Activated T-helper 2 cell treated with anti-CD3 and anti-CD28 coated beads, Interferon-gamma antibody, Interleukin-2, Interleukin-4, amounts not matched to agents 10 μg/mL and 5 μg/mL and 100 μg/mL, durations not matched to agents 14 hours and 24 hours and 36 hours (primary cell): ENCODE measurements around the gene CA7. TPM values are rescaled to one million over a fixed set of nuclear protein-coding genes. Genes with fewer than 3 reads are reported as not detected.
"Not testable (repeated sequence)": the region's sequence is repeated elsewhere in the genome, so short reads cannot be mapped to it uniquely, and the experiment has no call there.

ENCODE experiments used
- DNase-seq: peaks from one replicate; pipeline ENCODE4 v3.0.0; 2021; ENCODE audit warnings: low spot score
- H3K27ac Mint-ChIP-seq: one replicate; pipeline ENCODE4 v1.8.0; 2021; ENCODE audit warnings: mixed read lengths
- H3K27me3 Mint-ChIP-seq: one replicate; pipeline ENCODE4 v1.8.0; 2021; ENCODE audit warnings: low read depth, mixed read lengths
- H3K36me3 Mint-ChIP-seq: one replicate; pipeline ENCODE4 v1.8.0; 2021; ENCODE audit warnings: low read depth, mixed read lengths
- H3K4me1 Mint-ChIP-seq: one replicate; pipeline ENCODE4 v1.8.0; 2021; ENCODE audit warnings: low read depth, mixed read lengths
- H3K4me3 Mint-ChIP-seq: one replicate; pipeline ENCODE4 v1.8.0; 2021; ENCODE audit warnings: low read depth, mild to moderate bottlenecking, moderate library complexity, mixed read lengths
- H3K9me3 Mint-ChIP-seq: one replicate; pipeline ENCODE4 v1.8.0; 2021; ENCODE audit warnings: mixed read lengths
- intact Hi-C: fragments of 100-400 bp; cut with micrococcal nuclease; formaldehyde crosslinking; loops from one replicate; pipeline ENCODE4 v1.15.1; 2023
- total RNA-seq: library from RNA; stranded (reverse); gene quantifications from 2 replicates; pipeline ENCODE4 v1.2.3, GENCODE V29; 2022

CA7 gene
- total RNA-seq, 1 donor from 2014 or later, result 0.59 TPM

DNA sequence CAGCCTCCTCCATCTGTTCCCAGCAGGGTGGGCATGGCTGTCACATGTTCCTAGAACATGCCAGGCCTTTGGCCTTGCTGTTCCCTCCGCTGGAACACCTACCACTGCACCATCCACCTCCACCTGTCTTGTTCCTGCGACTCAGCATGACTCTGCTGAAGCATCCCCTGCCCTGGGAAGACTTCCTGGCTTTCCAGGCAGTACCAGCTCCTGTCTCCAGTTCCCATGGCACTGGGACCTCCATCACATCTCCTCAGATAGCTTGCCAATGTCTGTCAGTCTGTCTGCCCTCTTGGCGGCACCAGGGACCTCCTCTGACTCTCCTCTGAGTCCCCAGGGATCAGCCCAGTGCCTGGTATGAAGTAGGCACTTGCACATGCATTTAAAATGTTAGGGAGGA is 51.8 kb downstream of the CA7 start:
- H3K4me3 Mint-ChIP-seq, result no peak overlapping the region
- peak overlapping the region; percentile 5 for H3K27ac Mint-ChIP-seq
- intact Hi-C loops, result loop anchor here (1.0 kb wide), 1 partner anchor 32 kb away; no protein-coding TSS in a partner anchor

DNA sequence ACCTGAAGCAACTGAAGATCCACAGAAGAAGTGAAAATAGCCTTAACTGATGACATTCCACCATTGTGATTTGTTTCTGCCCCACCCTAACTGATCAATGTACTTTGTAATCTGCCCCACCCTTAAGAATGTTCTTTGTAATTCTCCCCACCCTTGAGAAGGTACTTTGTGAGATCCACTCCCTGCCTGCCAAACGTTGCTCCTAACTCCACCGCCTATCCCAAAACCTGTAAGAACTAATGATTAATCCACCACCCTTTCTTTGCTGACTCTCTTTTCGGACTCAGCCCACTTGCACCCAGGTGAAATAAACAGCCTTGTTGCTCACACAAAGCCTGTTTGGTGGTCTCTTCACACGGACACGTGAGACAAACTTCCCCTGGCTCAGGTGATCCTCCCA is 52.5 kb downstream of the CA7 start:
- H3K36me3 Mint-ChIP-seq, H3K27me3 Mint-ChIP-seq, H3K9me3 Mint-ChIP-seq, H3K4me1 Mint-ChIP-seq, DNase-seq, intact Hi-C loops, H3K27ac Mint-ChIP-seq, H3K4me3 Mint-ChIP-seq: not testable (repeated sequence)

More for the DNA sequence above, 51.8 kb downstream of the CA7 start:
- Mint-ChIP-seq H3K36me3 (peaks cover 13% of the 10 kb centered on the region), H3K9me3 (no peaks in the 10 kb centered on the region), H3K4me1 (peaks cover 9% of the 10 kb centered on the region), H3K27me3 (no peaks in the 10 kb centered on the region)
- no peak for DNase-seq

DNA sequence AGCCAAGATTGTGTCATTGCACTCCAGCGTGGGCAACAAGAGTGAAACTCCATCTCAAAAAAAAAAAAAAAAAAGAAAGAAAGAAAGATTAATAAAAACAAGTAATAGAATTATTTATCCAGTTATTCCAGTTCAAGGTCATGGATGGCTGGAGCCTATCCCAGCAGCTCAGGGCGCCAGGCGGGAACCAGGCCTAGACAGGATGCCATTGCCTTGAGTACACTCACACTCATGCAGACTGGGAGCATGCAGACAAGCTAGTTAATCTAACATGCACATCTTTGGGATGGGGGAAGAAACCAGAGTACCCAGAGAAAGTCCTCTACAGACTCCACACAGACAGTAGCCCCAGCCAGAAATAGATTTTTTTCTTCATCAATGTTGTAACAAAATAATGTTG is 54.0 kb downstream of the CA7 start:
- intact Hi-C loops, result no loop called here
- DNase-seq, result no peak
- Mint-ChIP-seq H3K9me3 (no peaks in the 10 kb centered on the region), H3K4me1 (peaks cover 5% of the 10 kb centered on the region), H3K27me3 (no peaks in the 10 kb centered on the region), H3K4me3 (no peak overlapping the region), H3K36me3 (peaks cover under 1% of the 10 kb centered on the region), H3K27ac (no peak overlapping the region)

DNA sequence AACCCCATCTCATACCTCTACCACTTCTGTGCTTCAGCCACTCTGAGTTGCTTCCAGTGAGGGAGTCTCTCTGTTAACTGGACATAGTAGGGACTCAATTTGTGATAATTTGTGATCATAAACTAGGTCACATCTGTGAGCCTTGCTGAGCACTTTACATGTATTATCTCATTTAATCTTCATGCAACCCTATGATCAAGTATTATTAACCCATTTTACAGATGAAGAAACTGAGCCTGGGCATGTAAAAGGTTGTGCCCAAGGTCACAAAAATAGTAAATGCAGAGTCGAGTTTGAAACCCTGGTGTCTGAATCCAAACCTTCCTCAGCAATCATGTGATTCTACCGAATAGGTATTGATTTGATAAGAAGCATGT is 54.7 kb downstream of the CA7 start:
- Mint-ChIP-seq H3K4me3 (no peak overlapping the region), H3K36me3 (no peaks in the 10 kb centered on the region), H3K9me3 (no peaks in the 10 kb centered on the region), H3K27me3 (no peaks in the 10 kb centered on the region), H3K4me1 (peaks cover 4% of the 10 kb centered on the region), H3K27ac (no peak overlapping the region)
- no peak for DNase-seq
- intact Hi-C loops, result no loop called here

DNA sequence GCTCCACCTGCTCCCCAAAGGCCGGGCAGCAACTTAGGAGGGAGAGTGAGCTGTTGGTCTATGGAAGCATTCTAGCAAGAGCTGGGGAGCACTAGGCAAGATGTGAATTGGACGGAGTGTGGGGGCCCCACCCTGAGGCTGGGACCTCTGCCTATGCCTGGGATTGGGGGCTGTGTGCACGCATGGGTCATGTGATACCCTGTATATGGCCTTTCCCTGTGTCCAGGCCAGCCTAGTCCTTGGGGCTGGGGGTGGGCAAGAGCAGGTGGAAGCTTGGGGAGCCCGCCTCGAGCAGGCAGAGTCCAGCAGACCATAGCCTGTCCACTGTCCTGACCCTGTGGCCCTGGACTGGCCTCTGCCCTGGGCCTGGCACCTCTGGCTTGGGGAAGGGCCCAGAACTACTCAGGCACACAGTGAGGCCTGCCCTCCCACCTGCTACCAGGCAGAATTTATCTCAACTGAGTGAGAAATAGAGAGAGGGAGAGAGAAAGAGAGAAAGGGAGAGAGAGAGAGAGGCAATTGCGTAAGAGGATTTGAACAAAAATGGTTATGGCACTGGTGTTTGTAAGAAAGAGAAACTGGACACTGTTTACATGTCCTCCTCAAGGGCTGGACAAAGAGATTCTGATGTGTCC is 55.2 kb downstream of the CA7 start:
- Mint-ChIP-seq H3K9me3 (no peaks in the 10 kb centered on the region), H3K4me3 (no peak overlapping the region), H3K36me3 (no peaks in the 10 kb centered on the region), H3K27me3 (no peaks in the 10 kb centered on the region), H3K4me1 (peaks cover 3% of the 10 kb centered on the region), H3K27ac (no peak overlapping the region)
- DNase-seq, result no peak
- intact Hi-C loops, result no loop called here

DNA sequence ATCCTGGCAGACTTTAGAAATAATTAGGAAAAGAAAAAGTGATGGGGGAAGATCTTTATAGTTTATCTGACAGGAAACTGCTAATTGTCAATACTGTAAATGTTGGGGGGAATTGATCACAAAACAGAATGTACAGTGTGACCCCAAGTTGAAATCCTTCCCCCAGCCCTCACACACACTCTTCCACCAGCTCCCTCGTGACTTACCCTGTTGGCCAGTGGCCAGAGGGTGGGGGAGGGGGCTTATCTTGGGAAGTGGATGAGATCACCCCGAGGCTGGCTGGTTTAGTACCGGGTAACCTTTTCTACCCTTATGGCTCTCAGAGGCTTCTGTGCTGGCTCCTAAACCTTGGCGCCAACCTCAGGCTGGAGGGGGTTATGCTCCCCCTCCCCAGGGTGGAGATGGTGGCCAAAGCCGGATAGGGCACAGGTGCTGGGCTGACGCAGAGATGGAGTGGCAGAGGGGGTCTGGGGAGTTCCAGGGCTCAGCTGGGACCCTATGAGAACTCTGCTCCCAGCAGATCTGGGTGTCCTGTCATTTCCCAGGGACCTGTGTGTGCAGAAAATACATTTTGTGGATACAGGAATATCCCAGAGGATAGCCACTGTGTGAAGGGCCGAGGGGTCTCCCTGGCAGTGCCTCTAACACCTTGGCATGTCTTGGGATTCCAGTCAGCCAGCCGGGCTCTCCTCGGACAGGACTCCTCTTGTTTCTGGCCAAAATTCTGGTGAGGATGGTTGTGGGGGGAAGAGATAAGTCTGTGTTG is 55.9 kb downstream of the CA7 start:
- intact Hi-C loops, result loop anchor here (10.0 kb wide), 1 partner anchor 65 kb away; the partner anchor contains the start of gene CES3
- Mint-ChIP-seq H3K4me3 (no peak overlapping the region), H3K27ac (no peak overlapping the region), H3K27me3 (no peaks in the 10 kb centered on the region), H3K4me1 (peaks cover 3% of the 10 kb centered on the region), H3K36me3 (no peaks in the 10 kb centered on the region), H3K9me3 (no peaks in the 10 kb centered on the region)
- DNase-seq, result no peak

DNA sequence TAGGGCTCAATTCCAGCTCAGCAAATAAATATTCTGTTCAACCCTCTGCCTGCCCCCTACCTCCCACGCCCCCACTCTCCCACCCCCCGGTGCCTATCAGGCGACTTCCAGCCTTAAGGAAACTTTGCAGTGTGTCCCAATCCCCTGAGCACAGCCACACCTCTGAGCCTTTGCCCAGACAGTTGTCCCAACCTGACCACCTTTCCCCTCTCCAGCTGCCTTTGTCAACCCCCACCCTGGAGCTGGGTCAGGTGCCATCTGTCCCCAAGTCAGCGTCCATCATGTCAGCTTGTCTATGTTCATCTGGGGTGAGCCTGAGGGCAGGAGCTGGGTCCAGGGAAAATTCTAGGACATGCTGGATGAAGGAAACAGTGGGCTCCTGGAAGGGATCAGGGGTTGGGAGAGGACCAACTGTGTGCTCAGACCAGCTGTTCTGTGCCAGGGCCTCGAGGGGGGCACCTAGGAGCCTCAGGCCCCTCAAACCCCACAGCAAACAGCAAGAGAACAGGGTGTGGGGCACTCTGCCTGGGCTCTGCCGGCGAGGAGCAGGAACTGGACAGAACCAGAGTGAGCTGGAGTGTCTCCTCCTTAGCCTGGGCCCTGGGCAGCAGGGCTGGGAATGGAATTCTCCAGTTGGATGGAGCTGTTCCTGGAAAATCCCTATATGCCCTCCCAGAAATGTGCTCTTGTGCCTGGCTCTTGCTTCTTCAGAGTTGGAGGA is 56.7 kb downstream of the CA7 start:
- Mint-ChIP-seq H3K9me3 (no peaks in the 10 kb centered on the region), H3K4me3 (no peak overlapping the region), H3K36me3 (no peaks in the 10 kb centered on the region), H3K27ac (no peak overlapping the region), H3K27me3 (no peaks in the 10 kb centered on the region), H3K4me1 (peaks cover 2% of the 10 kb centered on the region)
- intact Hi-C loops, result loop anchor here (10.0 kb wide), 1 partner anchor 64 kb away; the partner anchor contains the start of gene CES3
- DNase-seq, result no peak

DNA sequence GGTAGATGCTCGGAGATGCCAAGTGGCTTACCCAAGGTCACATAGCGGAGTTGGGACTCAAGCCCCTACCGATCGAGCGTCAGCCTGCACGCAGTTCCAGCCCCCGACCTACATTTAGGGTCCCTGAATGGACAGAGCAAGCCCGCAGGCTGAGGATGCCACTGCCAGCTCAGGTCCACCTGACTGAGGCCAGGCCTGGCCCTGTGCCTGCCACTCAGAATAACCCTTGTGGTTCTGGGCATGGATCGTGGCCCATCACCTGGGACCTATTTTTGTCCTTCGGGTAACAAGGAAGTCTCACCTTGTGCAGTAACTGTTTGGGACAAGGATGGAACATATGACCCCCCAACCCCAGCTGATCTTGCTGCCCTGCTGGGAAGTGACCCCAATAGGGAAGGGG is 57.4 kb downstream of the CA7 start:
- no peaks in the 10 kb centered on the region for H3K27me3 Mint-ChIP-seq
- DNase-seq, result no peak
- peaks cover 6% of the 10 kb centered on the region for H3K4me1 Mint-ChIP-seq
- no peak overlapping the region for H3K27ac Mint-ChIP-seq
- H3K9me3 Mint-ChIP-seq, result no peaks in the 10 kb centered on the region
- intact Hi-C loops, result loop anchor here (10.0 kb wide), 1 partner anchor 63 kb away; the partner anchor contains the start of gene CES3
- H3K4me3 Mint-ChIP-seq, result no peak overlapping the region
- H3K36me3 Mint-ChIP-seq, result no peaks in the 10 kb centered on the region

DNA sequence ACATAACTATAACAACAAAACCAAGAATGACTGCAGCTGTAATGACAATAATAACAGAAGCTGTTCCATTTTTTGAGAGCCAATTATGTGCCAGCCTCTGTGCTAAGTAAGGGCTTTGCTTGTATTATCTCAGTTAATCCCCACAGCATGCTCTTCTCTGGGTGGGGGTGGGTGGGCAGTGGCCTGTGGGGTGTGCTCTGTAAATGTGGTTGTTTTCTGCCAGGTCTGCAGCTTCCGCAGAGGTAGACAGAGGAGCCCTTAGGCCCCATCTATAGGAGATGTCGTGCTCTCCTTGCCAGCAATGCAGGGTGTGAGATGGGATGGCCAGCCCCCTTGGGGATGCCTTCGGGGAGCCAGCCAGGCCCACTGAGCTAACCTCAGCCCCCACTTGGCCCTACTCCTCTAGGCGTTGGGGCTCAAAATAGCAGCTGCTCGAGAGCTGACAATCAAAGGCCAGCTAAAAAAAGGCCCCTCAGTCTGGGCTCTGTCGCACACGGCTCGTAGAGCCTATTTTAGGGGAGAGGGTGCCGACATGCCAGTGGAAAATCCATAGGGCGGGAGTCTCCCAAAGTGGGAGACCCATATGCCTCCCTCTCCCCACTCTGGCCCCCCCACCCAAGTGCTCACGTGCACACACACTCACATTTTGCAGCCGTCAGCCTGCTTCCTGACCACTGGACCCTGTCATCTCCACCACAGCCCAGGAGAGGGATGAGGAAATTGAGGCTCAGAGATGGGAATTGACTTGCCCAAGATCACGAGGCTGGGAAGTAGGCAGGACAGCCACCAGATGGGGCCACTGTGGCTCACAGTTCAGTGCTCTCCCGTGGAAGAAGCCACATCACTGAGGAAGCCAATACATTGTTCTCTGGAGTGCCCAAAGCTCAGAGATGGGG is 58.7 kb downstream of the CA7 start:
- H3K27me3 Mint-ChIP-seq, result no peaks in the 10 kb centered on the region
- peaks cover 6% of the 10 kb centered on the region for H3K4me1 Mint-ChIP-seq
- no peaks in the 10 kb centered on the region for H3K36me3 Mint-ChIP-seq
- DNase-seq, result no peak
- H3K27ac Mint-ChIP-seq, result no peak overlapping the region
- intact Hi-C loops, result loop anchor here (10.0 kb wide), 1 partner anchor 62 kb away; the partner anchor contains the start of gene CES3
- no peaks in the 10 kb centered on the region for H3K9me3 Mint-ChIP-seq
- no peak overlapping the region for H3K4me3 Mint-ChIP-seq

Other genes starting within 250 kb of the CA7 start
- 90.6 and 96.4 TPM in 2 replicates for gene CMTM3, start 239.7 kb upstream of the CA7 start, total RNA-seq
- 3.8 and 4.0 TPM in 2 replicates for gene CMTM4, start 147.7 kb upstream of the CA7 start, total RNA-seq
- gene DYNC1LI2, start 92.8 kb upstream of the CA7 start, total RNA-seq, result 54.6 and 62.7 TPM in 2 replicates
- gene TERB1, start 42.8 kb upstream of the CA7 start, total RNA-seq, result 0.34 TPM in 1 of 2 replicates, not detected in the other
- gene NAE1, start 13.4 kb upstream of the CA7 start, total RNA-seq, result 123 and 125 TPM in 2 replicates
- 40.6 and 40.7 TPM in 2 replicates for gene PDP2, start 36.1 kb downstream of the CA7 start, total RNA-seq
- gene CDH16, start 74.5 kb downstream of the CA7 start, total RNA-seq, result not detected in 2 replicates
- 1.2 and 1.8 TPM in 2 replicates for gene RRAD, start 81.1 kb downstream of the CA7 start, total RNA-seq
- gene CIAO2B, start 90.0 kb downstream of the CA7 start, total RNA-seq, result 161 and 165 TPM in 2 replicates
- gene CES2, start 91.1 kb downstream of the CA7 start, total RNA-seq, result 35.3 and 36.8 TPM in 2 replicates
- 9.4 and 10.6 TPM in 2 replicates for gene CES3, start 116.9 kb downstream of the CA7 start, total RNA-seq
- 29.8 and 30.1 TPM in 2 replicates for gene CES4A, start 144.2 kb downstream of the CA7 start, total RNA-seq
- 156 and 159 TPM in 2 replicates for gene CBFB, start 184.7 kb downstream of the CA7 start, total RNA-seq